22Rv1 (cell line): Measurements from ENCODE around the gene AJM1.

ENCODE experiments used
- CTCF ChIP-seq: fragments of 450-650 bp; IDR thresholded peaks from 2 replicates; pipeline ENCODE4 v1.5.1; 2017; ENCODE audit warnings: mild to moderate bottlenecking
- ZFX ChIP-seq: fragments of 450-650 bp; IDR thresholded peaks from 2 replicates; pipeline ENCODE4 v1.6.1; 2017; ENCODE audit warnings: antibody characterized with exemption, borderline replicate concordance

GRCh38 chr9:136799854-136800657, 42.2 kb upstream of the AJM1 start:
- TF ChIP-seq CTCF, result no peak
- no peak for TF ChIP-seq ZFX
